ENCODE measurements around the gene CRYBB1.

The CRYBB1 gene

DNA sequence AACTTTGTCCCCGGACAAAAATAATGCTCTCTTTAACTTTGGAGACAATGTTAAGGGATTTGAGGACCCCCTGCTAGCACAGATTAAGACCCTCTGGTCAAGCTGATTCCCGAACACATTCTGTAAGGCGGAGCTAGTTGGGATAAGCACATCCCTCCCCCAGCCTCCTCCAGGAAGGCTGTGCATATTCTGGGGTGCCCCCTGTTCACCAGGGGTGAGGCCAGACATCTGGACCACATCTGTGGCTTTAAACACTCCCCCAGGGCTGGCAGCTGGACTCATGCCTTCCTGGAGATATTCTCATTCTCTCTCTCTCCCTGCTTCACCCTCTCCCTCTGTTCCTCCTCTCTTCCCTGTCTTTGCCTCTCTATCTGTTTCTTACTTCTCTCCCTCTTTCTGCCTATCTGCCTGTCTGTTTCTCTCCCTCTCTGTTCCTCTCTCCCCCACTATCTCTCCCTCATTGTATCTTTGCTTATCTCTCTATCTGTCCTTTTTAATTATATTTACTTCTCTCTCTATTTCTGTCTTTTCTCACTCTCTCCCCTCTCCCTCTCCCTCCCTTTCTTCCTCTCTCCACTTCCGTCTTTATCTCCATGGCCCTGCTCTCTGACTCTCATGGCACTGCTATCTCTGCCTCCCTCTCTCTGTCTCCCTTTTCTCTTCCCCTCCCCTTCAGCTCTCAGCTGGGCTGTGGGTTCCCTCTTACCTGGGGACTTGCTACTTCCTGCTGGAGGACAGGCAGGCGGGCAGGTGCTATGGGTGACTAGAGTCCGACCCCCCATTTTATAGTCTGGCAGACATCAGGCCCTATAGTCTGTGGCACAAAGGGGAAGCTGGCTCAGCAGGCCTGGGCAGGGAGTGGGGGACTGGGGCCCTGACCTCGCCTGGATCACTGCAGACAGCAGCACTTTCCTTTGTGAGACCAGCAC is at the start of gene CRYBB1:
Gene CRYBB1 (minus strand): TSS at position 757 of the 929 bp plus-strand sequence. CDS start 1,708 bp downstream, outside the sequence.
- no peak for DNase-seq

DNA sequence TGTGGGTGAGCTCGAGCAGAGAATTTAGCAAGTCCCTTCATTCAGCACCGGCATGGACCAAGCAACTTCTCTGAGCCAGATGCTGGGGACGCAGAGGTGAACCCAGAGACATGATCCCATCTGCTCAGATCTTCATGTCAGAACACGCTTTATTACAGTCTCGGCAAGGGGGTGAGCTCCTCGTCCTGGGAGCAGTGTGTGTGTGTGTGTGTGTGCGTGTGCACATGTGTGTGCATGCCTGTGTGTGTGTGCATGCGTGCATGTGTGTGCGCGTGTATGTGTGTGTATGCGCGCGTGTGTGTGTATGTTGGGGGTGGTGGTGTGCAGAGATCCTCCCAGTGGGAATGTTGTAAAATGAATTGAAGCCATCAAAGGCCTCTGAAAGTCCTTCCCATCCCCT is 49.3 kb upstream of the CRYBB1 start:
- no peak for DNase-seq

DNA sequence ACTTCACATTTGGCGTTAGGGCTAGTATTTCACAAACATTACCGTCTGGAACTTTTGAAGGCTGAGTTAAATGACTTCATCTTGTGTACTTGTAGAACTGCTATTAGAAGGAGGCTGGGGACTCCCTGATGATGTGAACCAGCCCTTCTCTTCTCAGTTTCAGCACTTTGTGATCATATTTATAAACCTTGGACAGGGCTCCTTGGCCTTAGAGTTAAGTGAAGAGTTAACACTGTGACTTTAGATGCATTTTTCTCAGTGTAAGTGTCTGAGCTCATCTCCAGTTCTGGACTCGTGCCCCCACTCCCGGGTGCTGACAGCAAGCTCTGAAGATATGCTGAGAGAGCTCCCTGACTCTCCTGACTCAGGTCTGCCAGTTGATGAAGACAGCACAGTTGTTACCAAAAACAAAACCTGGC is 48.0 kb upstream of the CRYBB1 start:
- DNase-seq: no peak

DNA sequence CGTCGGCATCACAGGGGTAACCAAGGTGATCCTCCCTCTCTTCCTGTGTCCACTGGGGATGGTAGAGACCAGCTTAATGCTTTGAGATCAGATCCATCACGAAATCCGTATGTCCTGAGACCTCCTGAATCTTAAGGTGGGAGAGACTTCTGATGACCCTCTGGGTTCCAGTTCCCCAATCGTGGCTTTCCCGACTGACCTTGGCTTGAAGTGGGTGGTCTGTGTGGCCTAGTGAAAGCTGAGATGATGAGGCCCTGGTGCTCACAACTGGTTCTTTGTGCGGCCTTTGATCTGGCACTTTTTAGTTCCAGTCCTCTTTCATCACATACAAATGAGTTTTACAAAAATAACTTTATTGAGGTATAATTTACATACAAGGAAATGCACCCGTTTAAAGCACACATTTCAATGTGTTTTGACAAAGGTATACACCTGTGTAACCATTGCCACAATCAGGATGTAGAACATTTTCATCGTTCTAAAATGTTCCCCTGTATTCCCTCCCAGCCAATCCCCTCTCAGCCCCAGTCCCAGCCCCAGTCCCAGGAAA is 45.6 kb upstream of the CRYBB1 start:
- DNase-seq: no peak

DNA sequence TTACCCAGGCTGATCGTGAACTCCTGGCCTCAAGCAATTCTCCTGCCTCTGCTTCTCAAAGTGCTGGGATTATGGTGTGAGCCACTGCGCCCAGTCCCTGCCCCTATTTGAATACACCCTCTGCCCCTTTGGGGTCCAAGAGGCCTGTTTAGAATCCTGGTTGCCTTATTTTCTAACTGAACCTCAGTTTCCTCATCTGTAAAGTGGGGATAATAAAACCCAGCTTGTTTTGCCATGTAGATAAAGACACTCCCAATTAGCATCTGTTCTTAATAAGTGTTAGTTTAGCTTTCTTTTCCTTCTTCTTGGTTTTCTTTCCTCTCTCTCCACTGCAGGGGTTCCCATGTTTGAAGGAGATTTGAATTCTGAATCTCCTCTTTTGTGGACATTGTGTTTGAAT is 44.3 kb upstream of the CRYBB1 start:
- DNase-seq: no peak

DNA sequence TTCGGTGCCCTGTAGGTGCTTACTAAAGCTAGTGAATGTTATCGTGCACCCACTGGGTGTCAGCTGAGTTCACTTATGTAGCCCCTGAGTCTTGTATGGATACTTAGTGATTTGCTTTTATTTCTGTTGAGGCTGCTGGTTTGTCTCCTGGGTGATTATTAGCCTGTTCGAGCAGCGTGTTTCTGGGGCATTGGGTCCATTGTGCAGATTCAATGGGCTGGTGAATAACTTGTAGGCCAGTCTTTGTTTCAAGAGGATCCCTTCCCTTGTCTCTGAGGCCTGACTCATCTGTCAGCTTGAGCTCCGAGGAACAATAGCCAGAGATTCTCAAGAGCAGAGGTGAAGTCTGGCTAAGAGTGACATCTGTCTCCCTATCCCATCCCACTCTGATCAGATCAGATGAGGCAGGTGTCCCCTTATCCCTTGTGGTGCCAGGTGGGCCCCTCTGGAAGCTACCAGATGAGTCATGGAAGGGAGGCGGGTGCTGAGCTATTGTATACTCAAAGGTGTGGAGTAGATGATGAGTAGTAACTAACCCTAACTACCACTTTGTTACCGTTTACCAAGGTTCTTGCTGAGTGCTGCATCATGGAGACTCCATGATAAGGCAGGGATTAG is 43.2 kb upstream of the CRYBB1 start:
- no peak for DNase-seq

DNA sequence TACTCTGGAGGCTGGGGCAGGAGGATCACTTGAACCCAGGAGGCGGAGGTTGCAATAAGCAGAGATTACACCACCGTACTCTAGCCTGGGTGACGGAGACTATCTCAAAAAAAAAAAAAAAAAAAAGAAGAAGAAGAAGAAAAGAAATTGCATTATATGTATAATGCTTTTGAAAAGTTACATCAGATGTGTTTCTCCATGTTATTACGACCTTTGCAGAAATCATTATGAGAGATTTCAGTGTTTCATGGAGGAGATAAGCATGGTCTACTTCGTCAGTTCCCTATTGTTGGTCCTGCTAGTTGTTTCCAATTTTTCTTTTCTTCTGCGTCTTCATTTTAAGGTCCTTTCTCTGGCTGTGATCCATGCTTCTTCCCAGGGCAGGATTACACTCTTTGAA is 42.5 kb upstream of the CRYBB1 start:
- DNase-seq: no peak

DNA sequence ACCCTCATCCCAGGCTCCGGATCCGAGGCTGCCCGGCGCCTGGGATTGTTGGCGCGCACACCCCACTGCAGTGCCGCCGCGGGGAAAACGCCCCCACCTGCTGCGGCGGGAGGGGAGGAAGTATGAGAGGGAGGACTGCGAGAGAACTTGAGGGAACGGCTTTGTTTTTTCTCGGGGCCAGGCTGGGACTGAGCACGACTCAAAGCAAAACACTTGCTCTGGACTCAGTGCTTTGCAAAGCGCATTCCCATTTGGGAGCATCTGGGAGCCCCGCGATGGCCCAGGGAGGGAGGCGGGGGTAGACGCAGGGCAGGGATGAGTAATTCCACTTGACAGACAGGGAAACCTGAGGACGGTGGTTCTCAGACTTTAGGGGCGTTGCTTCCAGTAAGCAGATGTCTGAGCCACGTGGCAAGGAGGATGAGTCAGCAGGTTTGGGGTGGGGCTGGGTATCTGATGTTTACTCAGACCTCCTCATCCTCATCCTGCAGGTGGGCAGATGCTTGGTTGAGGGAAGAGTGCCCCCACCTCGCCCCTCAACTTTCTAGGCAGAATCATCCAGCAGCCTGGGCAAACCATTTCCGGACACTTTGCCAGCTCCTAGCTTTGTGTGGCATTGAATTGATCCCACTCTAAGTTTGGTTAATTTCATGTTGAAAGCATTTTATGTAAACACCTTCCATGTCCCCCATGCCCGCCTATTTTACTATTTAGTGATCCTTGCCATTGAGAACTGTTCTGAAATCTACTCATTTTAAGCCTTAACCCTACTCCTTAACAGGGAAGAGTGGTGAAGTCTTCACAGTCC is 41.0 kb upstream of the CRYBB1 start:
- DNase-seq: peak; percentile 41

DNA sequence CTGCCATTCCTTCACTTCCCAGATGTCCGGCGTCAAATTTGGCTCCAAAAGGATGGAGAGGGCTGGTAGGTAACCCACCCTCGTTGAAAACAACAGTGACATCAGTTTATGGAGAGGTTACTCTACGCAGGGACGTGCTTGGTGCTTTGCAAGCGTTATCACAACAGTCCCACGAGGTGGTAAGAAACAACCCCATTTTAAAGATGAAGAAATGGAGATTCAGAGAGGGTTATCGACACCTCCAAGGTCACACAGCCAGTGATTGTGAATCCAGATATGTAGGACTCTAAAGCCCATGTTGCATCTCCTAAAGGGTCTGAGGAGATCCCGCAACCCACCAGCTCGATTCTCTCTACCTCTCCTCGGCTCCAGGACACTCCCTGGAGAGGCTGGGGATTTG is 40.3 kb upstream of the CRYBB1 start:
- no peak for DNase-seq

DNA sequence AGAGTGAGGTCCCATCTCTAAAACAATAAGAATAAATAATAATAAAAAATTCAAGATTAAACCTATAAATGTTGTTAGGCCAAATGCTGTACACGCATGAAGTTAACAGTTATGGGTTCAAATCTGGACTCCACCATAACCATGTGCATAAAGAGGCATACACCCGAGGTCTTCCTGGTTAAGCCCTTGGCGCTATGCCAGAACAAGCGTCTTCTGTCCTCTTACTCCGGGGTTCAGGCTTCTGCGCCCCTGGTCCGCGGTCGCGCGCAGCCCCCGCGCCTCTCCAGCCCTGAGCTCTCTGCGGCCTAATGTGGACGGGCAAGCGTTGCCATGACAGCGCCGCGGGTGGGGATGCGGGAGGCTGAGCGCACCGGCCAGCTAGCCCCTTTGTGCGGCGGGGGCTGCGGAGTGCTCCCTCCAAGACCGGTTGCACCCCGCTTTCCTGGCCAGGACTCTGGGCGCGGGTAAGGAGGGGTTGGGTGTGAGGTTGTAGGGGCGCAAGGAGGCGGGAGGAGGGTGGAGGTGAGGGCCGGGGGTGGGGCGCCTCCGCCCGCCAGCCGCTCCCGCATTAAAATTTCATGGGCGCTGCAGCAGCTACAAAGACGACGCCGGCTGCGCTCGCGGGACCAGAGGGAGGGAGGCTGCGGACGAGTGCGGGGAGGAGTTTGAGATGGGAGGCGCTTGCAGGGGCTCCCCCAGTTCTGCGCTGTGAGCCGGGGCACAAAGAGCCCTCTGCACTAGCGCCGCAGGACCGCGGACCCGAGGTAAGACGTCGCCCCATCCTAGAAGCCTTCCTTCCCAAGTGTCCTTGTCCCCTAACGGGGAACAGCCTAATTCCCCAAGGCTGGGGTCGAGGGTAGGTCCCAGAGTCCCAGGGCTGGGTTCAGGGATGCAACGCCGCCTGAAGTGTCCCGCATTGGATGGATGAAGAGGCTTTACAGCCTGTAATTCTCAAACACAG is 39.3 kb upstream of the CRYBB1 start, which contains the start of gene MIAT:
Gene MIAT (plus strand): TSS at position 698 of the 961 bp plus-strand sequence.
- no peak for DNase-seq

DNA sequence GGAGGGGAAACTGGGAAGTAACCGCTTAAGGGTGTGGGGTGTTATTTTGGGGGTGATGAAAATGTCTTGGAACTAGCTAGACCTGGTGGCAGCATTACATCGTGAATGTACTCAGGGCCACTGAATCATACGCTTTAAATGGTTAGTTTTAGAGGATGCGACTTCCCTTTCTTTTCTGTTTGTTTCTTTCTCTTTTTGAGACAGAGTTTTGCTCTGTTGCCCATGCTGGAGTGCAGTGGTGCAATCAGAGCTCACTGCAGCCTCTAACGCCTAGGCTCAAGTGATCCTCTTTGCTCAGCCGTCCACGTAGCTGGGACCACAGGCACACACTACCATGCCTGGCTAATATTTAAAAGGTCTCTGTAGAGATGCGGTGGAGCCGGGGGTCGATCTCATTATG is 34.0 kb upstream of the CRYBB1 start:
- no peak for DNase-seq

DNA sequence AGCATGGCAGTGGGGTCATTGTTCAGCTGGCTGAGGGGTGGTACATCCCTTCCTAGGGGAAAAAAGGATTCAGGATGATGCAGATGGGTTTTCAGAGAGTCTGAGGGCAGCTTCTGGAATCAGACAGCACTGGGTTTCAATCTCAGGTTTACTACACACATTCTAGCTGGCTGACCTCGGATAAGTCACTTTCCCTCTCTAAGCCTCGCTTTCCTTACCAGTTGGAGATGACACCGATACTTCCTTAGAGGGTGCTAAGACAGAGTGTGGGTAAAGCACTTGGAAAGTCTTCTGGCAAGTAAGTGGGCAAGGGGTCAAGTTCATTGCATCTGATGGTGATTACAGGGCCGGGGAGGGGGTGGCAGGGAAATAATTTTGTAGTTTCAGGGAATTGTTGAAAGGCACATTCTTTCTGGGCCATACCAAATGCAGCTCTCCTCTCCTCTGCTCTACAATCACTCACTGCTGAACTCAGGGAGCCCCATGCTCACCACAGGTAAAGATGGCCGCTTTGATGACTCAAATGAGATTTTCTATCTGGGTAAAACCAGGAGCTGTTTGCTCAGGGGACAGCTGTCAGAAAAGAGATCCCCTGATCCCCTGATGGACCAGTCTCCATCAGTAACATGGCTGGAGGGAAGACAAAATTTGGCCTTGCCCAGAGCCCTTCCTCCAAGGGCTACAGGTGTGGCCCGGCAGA is 33.0 kb upstream of the CRYBB1 start:
- no peak for DNase-seq

DNA sequence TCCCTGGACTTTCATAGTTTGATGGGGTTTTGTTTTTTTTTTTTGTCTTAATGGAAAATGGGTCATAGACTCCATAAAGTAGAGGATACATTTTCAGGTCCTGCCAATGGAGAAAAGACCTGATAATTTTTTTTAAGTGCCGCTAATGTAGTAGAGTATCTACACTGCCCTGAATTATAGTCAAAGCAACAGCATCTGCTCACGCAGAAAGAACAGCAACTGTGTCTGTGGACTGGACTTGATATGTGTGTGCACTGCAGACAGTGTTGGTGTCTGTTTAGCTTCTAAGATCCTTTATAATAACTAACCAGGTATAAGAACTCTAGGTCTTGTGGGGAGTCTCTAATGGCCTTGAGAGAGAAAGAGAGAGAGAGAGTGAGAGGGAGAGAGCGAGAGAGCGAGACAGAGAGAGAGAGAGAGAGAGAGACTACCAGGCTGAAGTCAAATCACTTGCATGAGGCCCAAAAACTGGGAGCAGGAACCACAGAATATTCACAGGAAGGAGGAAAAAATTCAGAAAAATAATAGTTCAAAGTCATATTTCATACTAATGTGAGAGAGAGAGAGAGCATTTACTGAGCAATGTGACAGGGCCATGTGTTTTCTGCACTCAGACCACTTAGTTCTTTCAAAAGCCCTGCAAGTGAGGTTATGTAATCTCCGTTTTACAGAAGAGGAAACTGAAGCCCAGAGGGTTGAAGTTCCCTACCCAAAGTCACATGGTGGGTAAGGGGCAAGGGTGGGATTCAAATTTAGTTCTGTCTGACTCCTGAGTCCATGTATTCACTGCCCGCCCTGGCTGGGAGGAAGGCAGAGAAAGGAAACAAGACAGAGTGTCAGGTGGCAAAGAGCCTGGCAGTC is 30.9 kb upstream of the CRYBB1 start:
- DNase-seq: no peak

DNA sequence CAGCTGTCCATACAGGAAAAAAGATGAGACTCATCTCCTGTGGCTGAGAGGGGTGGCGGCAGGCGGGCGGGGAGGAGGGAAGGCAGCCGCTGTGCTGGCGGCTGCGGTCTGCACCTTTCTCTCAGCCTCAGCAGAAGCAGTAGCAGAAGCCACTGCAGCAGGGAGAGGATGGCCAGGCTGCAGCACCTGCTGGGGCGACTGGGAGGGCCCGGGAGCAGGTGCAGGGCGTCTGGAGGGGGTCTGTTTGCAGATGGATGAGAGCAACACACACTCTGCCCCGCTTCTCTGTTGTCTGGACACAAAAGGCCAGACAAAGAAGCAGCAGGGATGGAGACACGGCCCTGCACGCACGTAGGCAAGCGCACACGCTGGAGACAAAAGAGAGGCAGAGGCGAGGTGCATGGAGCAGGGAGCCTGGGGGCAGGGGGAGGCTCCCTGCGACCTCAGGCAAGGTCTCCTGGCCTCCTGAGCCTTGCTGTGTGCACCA is 30.2 kb upstream of the CRYBB1 start:
- DNase-seq: no peak

DNA sequence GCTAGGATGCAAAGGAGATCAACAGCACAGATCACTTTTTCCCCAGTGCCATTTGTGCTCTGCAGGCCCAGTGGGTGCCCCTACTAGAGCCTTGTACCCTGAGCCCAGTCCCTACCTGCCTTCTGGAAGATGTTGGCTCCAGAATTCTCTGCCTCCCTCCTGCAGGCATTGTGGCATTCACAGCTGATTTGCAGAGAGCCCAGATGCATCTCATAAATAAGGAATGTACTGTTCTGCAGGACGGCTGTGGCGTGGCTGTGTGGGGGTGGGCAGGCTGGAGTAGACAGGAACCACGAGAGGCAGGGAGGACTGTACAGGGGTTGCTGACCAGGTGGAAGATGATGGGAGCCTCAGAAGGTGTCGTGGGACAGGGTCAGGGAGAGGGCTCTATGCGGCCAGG is 28.3 kb upstream of the CRYBB1 start:
- DNase-seq: no peak

DNA sequence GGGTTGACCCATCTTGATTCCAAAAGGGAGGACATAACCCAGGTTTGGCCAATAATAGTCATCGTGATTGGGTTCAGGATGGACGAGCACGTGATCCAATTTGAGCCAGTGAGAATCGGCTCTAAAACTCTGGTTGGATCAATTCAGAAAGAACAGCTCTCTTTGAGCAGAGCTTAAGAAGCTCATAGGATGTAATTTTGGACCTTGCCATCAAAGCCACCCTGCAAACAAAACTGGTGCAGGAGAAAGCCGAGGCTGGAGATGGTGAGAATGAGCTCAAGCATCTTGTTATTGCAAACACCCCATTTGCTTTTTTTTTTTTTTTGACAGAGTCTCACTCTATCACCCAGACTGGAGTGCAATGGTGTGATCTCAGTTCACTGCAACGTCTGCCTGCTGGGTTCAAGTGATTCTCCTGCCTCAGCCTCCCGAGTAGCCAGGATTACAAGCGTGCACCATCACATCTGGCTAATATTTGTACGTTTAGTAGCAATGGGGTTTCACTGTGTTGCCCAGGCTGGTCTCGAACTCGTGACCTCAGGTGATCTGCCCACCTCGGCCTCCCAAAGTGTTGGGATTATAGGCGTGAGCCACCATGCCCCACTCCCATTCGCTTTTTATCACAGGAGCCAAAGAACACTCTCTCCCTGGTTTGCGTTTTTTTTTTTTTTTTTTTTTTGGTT is 25.7 kb upstream of the CRYBB1 start:
- no peak for DNase-seq

DNA sequence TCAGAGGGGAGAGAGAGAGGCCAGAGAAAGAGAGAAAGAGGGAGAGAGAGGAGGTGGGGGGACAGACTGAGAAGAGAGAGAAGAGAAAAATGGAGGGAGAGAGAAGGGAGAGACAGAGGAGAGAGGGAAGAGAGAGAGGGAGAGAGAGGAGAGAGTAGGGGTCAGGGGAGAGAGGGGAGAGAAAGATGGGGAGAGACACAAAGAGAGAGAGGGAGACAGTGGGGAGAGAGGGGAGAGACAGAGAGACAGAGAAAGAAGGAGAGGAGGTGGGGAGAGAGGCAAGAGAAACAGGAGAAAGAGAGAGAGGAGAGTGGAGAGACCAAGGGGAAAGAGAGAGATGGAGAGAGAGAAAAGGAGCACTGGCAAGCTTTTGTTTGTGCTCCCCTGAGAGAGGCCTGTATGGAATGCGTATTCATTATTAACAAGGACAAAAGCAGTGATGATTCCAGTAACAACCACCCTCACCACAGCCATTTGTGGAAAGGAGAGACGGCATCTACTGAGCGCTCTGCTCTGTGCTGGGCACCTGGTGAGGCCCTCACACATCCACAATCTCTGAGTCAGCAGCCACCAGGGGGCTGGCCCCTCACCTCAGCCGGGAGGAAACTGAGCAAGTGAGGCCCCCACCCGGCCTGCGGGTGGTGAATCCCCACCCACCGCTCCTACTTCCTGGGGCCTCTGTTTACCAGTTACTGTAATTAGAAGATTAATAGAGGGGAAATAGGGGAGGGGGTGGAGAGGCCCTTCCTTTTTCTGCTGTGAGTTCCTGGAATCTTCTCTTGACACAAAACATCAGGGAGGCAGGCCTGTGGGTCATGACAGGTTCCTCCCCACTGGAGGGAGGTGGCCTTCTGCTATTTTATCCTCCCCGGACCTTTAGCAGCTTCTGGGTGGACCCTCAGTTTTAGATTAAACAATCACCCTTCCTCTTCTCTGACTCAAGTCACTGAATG is 24.9 kb upstream of the CRYBB1 start:
- no peak for DNase-seq

DNA sequence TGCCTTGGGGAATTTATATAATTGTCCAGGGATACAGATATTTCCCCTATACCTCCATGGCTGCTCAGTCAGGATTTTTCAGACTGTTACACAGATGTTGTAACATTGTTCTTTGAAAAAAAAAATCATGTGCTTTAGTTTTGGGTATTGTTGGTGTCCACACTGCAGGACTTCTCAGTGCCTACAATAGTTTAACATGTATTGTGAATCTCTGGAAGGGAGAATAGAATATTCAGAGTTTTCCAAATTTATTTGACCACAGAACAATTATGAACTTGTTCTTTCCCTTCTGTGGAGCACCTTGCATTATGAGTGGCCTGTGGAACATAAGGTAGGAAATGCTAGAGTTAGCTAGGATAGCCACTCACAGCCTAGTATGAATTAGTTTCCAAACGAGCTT is 18.5 kb upstream of the CRYBB1 start:
- no peak for DNase-seq
